ENCODE results near the gene ADPRM. TPM values are rescaled to one million over a fixed set of nuclear protein-coding genes. Genes with fewer than 3 reads are reported as not detected.
"Not testable (repeated sequence)": the region's sequence is repeated elsewhere in the genome, so short reads cannot be mapped to it uniquely, and the experiment has no call there.

Gene ADPRM
- 18.2 TPM for polyA plus RNA-seq (ENCODE audit: insufficient read length)

GRCh38 chr17:10697092-10698081, at the start of gene ADPRM, which contains the start of gene SCO1:
Gene ADPRM (plus strand): TSS chr17:10697594. CDS start chr17:10704927, 7,333 bp downstream.
Gene SCO1 (minus strand): TSS chr17:10697533. CDS start chr17:10697507, 26 bp downstream.
- peak; percentile 96 for DNase-seq

GRCh38 chr17:10648381-10648780, 49.0 kb upstream of the ADPRM start:
- DNase-seq = no peak

GRCh38 chr17:10648956-10649355, 48.4 kb upstream of the ADPRM start:
- no peak for DNase-seq

- DNase-seq = no peak
Observed at GRCh38 chr17:10649602-10650001, 47.8 kb upstream of the ADPRM start.

- no peak for DNase-seq
Observed at GRCh38 chr17:10651927-10652326, 45.5 kb upstream of the ADPRM start.

- no peak for DNase-seq
Observed at GRCh38 chr17:10652984-10653659, 44.3 kb upstream of the ADPRM start.

GRCh38 chr17:10653987-10654386, 43.4 kb upstream of the ADPRM start:
- DNase-seq = no peak

GRCh38 chr17:10657148-10657547, 40.2 kb upstream of the ADPRM start, which contains the start of gene MYH3:
Gene MYH3 (minus strand): TSS chr17:10657309. CDS start chr17:10655064, 2,245 bp downstream.
- DNase-seq = no peak

- no peak for DNase-seq
Observed at GRCh38 chr17:10657879-10658278, 39.5 kb upstream of the ADPRM start.

- DNase-seq = peak; percentile 10
Observed at GRCh38 chr17:10661437-10661836, 36.0 kb upstream of the ADPRM start.

GRCh38 chr17:10663231-10663630, 34.2 kb upstream of the ADPRM start:
- DNase-seq = no peak

- no peak for DNase-seq
Observed at GRCh38 chr17:10664571-10664970, 32.8 kb upstream of the ADPRM start.

GRCh38 chr17:10666906-10667305, 30.5 kb upstream of the ADPRM start:
- no peak for DNase-seq

GRCh38 chr17:10668775-10669174, 28.6 kb upstream of the ADPRM start:
- no peak for DNase-seq

- DNase-seq = no peak
Observed at GRCh38 chr17:10673312-10673711, 24.1 kb upstream of the ADPRM start.

- DNase-seq = no peak
Observed at GRCh38 chr17:10674704-10675103, 22.7 kb upstream of the ADPRM start.

- no peak for DNase-seq
Observed at GRCh38 chr17:10681866-10682446, 15.4 kb upstream of the ADPRM start.

GRCh38 chr17:10683853-10684252, 13.5 kb upstream of the ADPRM start:
- DNase-seq = no peak

- no peak for DNase-seq
Observed at GRCh38 chr17:10687499-10687898, 9.9 kb upstream of the ADPRM start.

- not testable (repeated sequence) for DNase-seq
Observed at GRCh38 chr17:10695875-10696407, 1.5 kb upstream of the ADPRM start.

- DNase-seq = no peak
Observed at GRCh38 chr17:10698096-10698818, 863 bp downstream of the ADPRM start.

GRCh38 chr17:10699856-10700255, 2.5 kb downstream of the ADPRM start:
- no peak for DNase-seq
